Bone marrow (tissue), 2 donors: ENCODE data around the gene CIAO2A.
"Not testable (repeated sequence)": the region's sequence is repeated elsewhere in the genome, so short reads cannot be mapped to it uniquely, and the experiment has no call there.

ENCODE experiments used
- DNase-seq, 2 donors: peaks; one replicate each; lab custom pipeline; 2025; lab: John Stamatoyannopoulos, UW

CIAO2A gene

GRCh38 chr15:64071931-64072765 lies 21.5 kb downstream of the CIAO2A start:
- DNase-seq: no peak

- no peak for DNase-seq
Observed at GRCh38 chr15:64070965-64071851, 22.4 kb downstream of the CIAO2A start.

- DNase-seq: no peak
Observed at GRCh38 chr15:64070106-64070505, 23.5 kb downstream of the CIAO2A start.

GRCh38 chr15:64068133-64068532 lies 25.5 kb downstream of the CIAO2A start:
- no peak for DNase-seq

GRCh38 chr15:64067564-64068030 lies 26.0 kb downstream of the CIAO2A start:
- peak; percentile 33 to 62 for DNase-seq

GRCh38 chr15:64066451-64066850 lies 27.2 kb downstream of the CIAO2A start:
- no peak for DNase-seq

- DNase-seq: no peak
Observed at GRCh38 chr15:64060716-64061115, 32.9 kb downstream of the CIAO2A start.

- DNase-seq: not testable (repeated sequence)
Observed at GRCh38 chr15:64059104-64059503, 34.5 kb downstream of the CIAO2A start.

GRCh38 chr15:64058279-64058678 lies 35.4 kb downstream of the CIAO2A start:
- no peak for DNase-seq

- not testable (repeated sequence) for DNase-seq
Observed at GRCh38 chr15:64053674-64054073, 40.0 kb downstream of the CIAO2A start.

- no peak for DNase-seq
Observed at GRCh38 chr15:64052925-64053491, 40.6 kb downstream of the CIAO2A start.

GRCh38 chr15:64051407-64052259 lies 42.0 kb downstream of the CIAO2A start:
- no peak for DNase-seq

GRCh38 chr15:64051093-64051402 lies 42.6 kb downstream of the CIAO2A start:
- no peak for DNase-seq

GRCh38 chr15:64050281-64051092 lies 43.2 kb downstream of the CIAO2A start:
- DNase-seq: no peak

- DNase-seq: peak in 1 of 2 donors; percentile 80
Observed at GRCh38 chr15:64048781-64049460, 44.7 kb downstream of the CIAO2A start.

- peak in 1 of 2 donors; percentile 46 for DNase-seq
Observed at GRCh38 chr15:64046421-64047153, 47.1 kb downstream of the CIAO2A start, which contains the start of gene DAPK2. TSS of gene DAPK2 (minus strand) at chr15:64046485. CDS start at chr15:64040261, 6,224 bp downstream.

- no peak for DNase-seq
Observed at GRCh38 chr15:64045774-64046420, 47.7 kb downstream of the CIAO2A start.

GRCh38 chr15:64045101-64045435 lies 48.6 kb downstream of the CIAO2A start:
- DNase-seq: no peak
